Iris pigment epithelial cell (primary cell): Measurements from ENCODE around the gene ARHGEF16.

ENCODE experiments used
- DNase-seq: peaks from one replicate; pipeline ENCODE4 v3.0.0-alpha.2; 2011; ENCODE audit warnings: low read depth

Gene ARHGEF16

DNA sequence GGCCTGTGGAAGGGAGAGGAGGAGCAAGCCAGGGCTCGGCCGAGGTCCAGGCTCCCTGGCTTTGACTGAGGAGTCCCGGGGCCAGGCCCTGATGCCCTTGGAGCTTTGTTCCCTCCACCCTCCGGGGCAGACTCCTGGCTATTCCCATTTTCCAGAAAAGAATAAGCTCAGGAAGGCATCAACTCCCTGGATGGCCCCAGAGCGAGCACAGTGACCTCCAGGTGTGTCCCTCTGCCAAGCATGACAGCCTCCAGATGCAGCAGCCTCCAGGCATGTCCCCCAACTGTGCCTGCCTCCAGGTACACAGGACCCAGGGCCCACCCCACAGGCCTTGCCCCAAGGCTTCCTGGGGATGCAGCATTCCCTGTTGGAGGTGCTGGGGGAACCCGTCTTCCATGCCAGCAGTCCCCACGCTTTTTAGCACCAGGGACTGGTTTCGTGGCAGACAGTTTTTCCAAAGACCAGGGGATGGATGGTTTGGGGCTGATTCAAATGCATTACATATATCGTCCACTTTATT lies 15.7 kb upstream of the ARHGEF16 start:
- no peak for DNase-seq

DNA sequence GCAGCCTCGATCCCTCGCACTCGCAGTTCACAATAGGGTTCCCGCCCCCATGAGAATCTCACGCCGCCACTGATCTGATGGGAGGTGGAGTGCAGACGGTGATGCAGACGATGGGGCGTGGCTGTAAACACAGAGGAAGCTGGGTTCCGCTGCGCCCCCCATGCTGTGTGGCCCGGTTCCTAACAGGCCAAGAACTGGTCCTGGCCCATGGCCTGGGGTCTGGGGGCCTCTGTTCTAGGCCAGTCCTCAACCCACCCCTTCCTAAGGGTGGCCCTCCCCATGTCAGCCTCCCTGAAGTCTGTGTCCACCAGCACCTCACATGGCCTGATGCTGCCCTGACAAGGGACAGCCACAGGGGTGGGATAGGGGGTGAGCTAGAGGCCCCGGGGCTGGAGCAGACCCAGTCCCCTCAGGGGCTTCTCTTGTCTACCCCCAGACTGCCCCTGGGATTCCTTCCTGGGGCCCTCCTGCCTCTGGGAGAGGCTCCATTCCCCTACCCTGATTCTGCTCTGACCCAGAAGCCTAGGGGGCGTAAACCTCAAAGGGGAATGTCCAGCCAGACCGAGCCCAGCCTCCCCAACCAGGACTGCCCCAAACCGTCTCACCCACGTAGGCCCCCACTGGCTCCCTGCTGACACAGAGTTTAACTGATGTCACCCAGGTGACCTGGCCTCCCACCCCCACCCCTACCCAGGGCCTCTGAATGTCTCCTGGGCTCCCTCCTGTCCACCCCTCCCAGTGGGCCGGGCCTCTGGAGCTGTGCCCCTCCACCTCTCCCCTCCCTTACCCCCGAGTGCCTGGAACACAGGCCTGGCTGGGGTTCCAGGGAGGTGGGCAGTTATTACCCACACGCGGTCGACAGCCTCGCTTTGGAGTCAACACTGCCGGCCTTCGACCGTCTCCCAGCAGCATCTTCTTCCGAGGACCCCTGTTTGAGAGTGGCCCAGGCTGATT lies 14.8 kb upstream of the ARHGEF16 start:
- DNase-seq, result no peak

GRCh38 chr1:3440300-3440681 lies 14.2 kb upstream of the ARHGEF16 start:
- no peak for DNase-seq

- DNase-seq, result no peak
These were observed 13.6 kb upstream of the ARHGEF16 start for GRCh38 chr1:3440711-3441409.

DNA sequence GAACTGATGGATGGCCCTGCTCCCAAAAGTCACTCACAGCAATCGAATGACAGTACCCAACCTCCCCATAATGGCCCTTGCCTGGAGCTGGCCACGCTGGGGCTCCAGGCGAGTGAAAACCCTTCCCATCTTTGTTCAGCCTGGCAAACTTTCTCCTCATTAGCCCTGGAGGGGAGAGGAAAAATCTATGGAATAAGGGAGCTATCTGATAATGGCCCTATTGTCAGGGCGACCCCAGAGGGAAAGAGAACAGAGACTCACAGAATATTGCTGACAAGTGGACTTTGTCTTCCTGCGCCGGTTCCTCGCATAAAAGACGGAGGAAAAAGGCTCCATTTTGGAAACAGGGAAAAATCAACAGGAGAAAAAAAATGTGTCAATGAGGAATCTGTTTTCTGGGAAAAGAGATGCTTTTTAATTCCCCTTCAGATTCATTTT lies 13.0 kb upstream of the ARHGEF16 start:
- DNase-seq, result no peak

GRCh38 chr1:3441880-3442279 lies 12.6 kb upstream of the ARHGEF16 start:
- no peak for DNase-seq

DNA sequence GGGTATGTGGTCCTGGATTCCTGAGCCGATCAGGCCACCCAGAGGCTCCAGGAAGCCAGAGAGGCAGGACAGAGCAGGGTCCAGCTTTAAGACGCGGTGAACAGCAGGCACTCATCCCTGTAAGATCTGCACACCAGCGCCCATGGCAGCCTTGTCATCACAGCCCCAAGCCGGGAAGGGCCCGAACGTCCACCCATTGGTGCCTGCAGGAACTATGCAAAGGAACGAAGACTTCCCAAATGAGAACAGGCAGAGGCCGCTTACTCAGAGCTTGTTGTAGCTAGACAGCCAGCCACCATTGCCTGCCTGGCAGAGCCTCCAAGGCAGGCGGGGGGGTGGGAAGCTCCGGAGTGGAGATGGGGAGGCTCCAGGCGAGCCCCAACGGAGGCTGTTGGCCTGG lies 12.1 kb upstream of the ARHGEF16 start:
- no peak for DNase-seq

GRCh38 chr1:3442901-3443300 lies 11.6 kb upstream of the ARHGEF16 start:
- DNase-seq, result no peak

DNA sequence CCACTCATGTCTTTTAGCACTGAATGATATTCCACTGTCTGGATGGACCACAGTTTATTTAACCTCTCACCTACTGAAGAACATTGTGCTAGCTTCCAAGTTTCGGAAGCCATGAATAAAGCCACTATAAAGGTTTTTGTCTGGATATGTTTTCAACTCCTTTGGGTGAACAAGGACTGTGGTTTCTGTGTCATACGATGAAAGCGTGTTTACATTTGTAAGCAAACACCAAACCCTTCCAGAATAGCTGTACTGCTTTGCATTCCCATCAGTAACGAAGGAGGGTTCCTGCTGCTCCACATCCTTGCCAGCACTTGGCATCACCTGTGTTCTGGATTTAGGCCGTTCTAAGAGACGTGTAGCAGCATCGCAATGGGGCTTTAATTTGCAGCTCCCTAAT lies 10.7 kb upstream of the ARHGEF16 start:
- no peak for DNase-seq

DNA sequence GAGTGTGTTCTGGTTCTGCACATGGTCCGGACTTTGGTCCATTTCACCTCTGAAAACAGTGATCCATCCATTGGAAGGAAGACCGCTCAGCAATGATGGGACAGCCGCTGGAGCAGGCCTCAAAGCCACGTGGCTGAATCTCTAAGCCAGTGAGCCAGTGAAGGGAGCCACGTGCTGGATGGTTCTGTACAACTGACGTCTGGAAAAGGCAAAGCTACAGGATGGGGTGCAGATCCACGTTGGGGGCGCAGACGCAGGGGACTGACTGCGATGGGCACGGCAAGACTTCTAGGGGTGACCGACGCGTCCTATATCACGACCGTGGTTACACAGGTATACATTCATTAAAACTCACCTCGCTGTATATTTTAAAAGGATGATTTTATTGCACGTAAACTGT lies 10.2 kb upstream of the ARHGEF16 start:
- DNase-seq, result no peak

DNA sequence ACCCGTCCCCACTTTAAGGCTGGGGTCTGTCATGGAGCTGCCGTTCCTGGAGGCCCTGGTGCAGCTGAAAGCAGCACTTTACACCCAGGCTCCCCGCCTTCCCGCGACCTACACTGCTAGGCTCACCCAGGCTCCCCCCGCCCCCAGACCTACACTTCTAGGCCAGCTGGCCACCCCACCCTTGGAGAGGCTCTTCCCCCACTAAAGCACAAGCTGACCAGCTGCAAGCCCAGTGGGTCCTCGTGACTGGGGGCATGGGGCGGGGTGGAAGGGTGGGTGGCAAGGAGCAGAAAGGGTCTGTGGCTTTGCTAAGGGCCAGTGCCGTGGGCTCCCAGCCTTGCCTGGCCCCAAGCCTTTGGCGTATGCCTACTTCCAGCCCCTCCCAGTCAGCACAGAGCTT lies 9.7 kb upstream of the ARHGEF16 start:
- no peak for DNase-seq

- DNase-seq, result no peak
These were observed 4.1 kb upstream of the ARHGEF16 start for GRCh38 chr1:3450202-3450863.

- DNase-seq, result no peak
These were observed 3.5 kb upstream of the ARHGEF16 start for GRCh38 chr1:3450983-3451382.

- DNase-seq, result no peak
These were observed 2.2 kb upstream of the ARHGEF16 start for GRCh38 chr1:3451994-3452865.

- no peak for DNase-seq
These were observed 1.6 kb upstream of the ARHGEF16 start for GRCh38 chr1:3452866-3453175.

GRCh38 chr1:3453203-3453761 lies 1.2 kb upstream of the ARHGEF16 start:
- peak; percentile 53 for DNase-seq

DNA sequence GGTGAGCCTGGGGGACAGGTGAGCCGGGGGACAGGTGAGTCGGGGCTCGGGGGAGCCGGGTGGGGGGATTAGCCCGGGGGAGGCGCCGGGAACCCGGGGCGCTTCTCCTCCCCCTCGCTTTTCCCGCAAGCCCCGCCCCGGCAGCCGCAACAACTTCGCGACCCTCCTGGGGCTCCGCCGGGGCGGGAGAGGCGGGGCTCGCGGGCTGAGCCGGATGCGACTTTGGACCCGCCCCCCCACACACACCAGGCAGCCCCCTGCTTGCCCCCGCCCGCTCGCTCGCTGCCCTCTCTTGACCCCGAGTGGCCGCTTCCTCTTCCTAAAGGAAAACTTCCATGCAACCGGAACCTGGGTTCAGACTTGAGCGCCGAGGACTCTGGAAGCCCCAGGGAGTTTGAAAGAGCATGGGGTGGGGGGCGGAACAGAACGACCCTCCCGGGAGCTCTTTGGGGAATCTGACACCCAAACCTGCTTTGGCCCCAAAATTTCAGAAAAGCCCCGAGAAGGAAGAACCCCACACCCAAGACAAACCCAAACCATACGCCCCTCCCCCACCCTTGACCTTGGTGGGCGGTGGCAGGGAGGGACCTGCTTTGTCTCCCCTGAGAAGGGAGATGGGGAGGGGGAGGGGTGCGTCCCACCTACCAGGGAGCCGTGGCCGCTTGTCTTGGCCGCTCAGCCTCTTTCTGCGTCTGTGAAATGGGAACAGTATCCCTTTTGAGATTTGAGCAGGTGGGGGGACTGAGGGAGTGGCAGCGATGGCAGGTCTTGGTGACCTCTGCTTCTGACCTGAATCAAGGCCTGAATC lies 550 bp downstream of the ARHGEF16 start:
- no peak for DNase-seq

GRCh38 chr1:3455670-3456448 lies 1.4 kb downstream of the ARHGEF16 start:
- DNase-seq, result no peak

DNA sequence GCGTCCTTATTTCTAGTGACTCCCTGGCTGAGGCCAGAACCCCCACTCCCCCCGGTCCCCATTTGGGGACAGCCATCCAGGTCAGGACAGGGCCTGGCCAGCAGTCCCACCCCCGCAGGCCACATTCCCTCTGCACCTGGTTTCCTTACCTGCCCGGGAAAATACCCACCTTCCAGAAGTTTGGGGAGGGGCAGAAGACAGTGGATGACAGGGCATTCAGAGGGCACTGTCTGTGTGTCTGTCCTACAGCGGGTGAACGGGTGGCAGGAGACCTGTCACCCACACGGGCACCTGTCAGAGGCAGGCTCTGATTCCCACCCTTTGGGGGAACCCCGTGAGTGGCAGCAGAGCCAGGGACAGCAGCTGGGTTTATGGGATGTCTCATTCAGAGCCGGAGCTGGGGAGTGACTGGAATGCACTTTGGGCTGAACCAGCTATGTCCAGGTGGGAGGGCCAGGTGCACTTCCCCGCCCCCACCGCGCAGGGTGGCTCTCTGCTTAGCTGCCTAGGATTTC lies 2.0 kb downstream of the ARHGEF16 start:
- DNase-seq, result no peak
